K562 (cell line): ENCODE results near the gene TAF1D. TPM values are rescaled to one million over a fixed set of nuclear protein-coding genes. Genes with fewer than 3 reads are reported as not detected.
A peak's percentile ranks its signal among the peaks of the same experiment; 100 is the strongest.

Experiments used
- CBFA2T3 ChIP-seq: fragments of 450-650 bp; IDR thresholded peaks from 2 replicates; pipeline ENCODE4 v1.6.1; 2017
- CREM ChIP-seq: IDR thresholded peaks from 2 replicates; pipeline ENCODE4 v1.6.1; 2014; ENCODE audit warnings: antibody characterized with exemption, low read depth
- ESRRA ChIP-seq: fragments of 450-650 bp; IDR thresholded peaks from 2 replicates; pipeline ENCODE4 v1.6.1; 2014; ENCODE audit warnings: low read depth, mild to moderate bottlenecking, moderate library complexity, borderline replicate concordance
- ESRRB ChIP-seq: fragments of 250-450 bp; sonication (Bioruptor Pico); IDR thresholded peaks from 2 replicates; pipeline ENCODE4 v1.5.0; 2020; ENCODE audit warnings: mild to moderate bottlenecking, moderate library complexity, borderline replicate concordance
- FOXJ2 ChIP-seq: fragments of 200-800 bp; sonication (Bioruptor generic); IDR thresholded peaks from 2 replicates; pipeline ENCODE4 v1.6.1; 2016; ENCODE audit warnings: missing genetic modification characterization, missing compliant biosample characterization
- GATAD2B ChIP-seq: fragments of 450-650 bp; IDR thresholded peaks from 2 replicates; pipeline ENCODE4 v1.6.1; 2017; ENCODE audit warnings: mild to moderate bottlenecking, borderline replicate concordance
- HMG20A ChIP-seq: fragments of 450-650 bp; formaldehyde crosslinking; conservative IDR thresholded peaks from 2 replicates; pipeline ENCODE4 v1.4.0; 2020; ENCODE audit warnings: mild to moderate bottlenecking, mixed read lengths
- MAFK ChIP-seq: IDR thresholded peaks from 2 replicates; pipeline ENCODE4 v1.6.1; 2011; ENCODE audit warnings: low read length, improper control_type of control experiment
- MXD1 ChIP-seq: fragments of 250-450 bp; sonication (Bioruptor Pico); IDR thresholded peaks from 2 replicates; pipeline ENCODE4 v1.8.0; 2021; ENCODE audit warnings: borderline replicate concordance, mild to moderate bottlenecking, moderate library complexity; ENCODE audit not compliant: poor library complexity, severe bottlenecking
- MYC ChIP-seq, 2 experiments: fragments of 250-450 bp in 1 of 2; sonication (Bioruptor Pico) in 1 of 2; IDR thresholded peaks; 2 replicates each; pipeline versions ENCODE4 v1.5.1 to v1.6.1; 2012 to 2021; ENCODE audit warnings: low read depth in 2 of 2, borderline replicate concordance in 1 of 2, improper control_type of control experiment in 1 of 2, low read length in 1 of 2, mild to moderate bottlenecking in 1 of 2, moderate library complexity in 1 of 2
- NCOA1 ChIP-seq: fragments of 450-650 bp; IDR thresholded peaks from 2 replicates; pipeline ENCODE4 v1.6.1; 2016; ENCODE audit warnings: low read depth
- NCOR1 ChIP-seq: fragments of 450-650 bp; IDR thresholded peaks from 2 replicates; pipeline ENCODE4 v1.6.1; 2016; ENCODE audit warnings: mild to moderate bottlenecking, moderate library complexity
- POLR2B ChIP-seq: fragments of 450-650 bp; IDR thresholded peaks from 2 replicates; pipeline ENCODE4 v1.6.1; 2018; ENCODE audit warnings: low read depth; ENCODE audit not compliant: partially characterized antibody
- PYGO2 ChIP-seq: fragments of 450-650 bp; IDR thresholded peaks from 2 replicates; pipeline ENCODE4 v1.6.1; 2016; ENCODE audit warnings: mild to moderate bottlenecking, missing genetic modification characterization, moderate library complexity, missing compliant biosample characterization
- SFPQ ChIP-seq: fragments of 200-400 bp; formaldehyde crosslinking; IDR thresholded peaks from 2 replicates; pipeline ENCODE4 v1.6.1; 2017; ENCODE audit warnings: mild to moderate bottlenecking, low read depth, low read length, moderate library complexity
- SMAD3 ChIP-seq: fragments of 450-650 bp; formaldehyde crosslinking; conservative IDR thresholded peaks from 2 replicates; pipeline ENCODE4 v1.4.0; 2020; ENCODE audit warnings: mild to moderate bottlenecking
- SMAD4 ChIP-seq: fragments of 250-450 bp; sonication (Bioruptor Pico); conservative IDR thresholded peaks from 2 replicates; pipeline ENCODE4 v1.8.0; 2021; ENCODE audit warnings: inconsistent platforms, mild to moderate bottlenecking, moderate library complexity
- SRF ChIP-seq, 2 experiments: fragments of 250-450, 450-650 bp in 1 of 2; sonication (Bioruptor Pico) in 1 of 2; sonication (generic) in 1 of 2; formaldehyde crosslinking; IDR thresholded peaks; 2 replicates each; pipeline versions ENCODE4 v1.5.0 to v1.5.1; 2020 to 2022; ENCODE audit warnings: mild to moderate bottlenecking in 1 of 2, missing genetic modification reagents in 1 of 2
- SRSF3 ChIP-seq: fragments of 200-400 bp; formaldehyde crosslinking; IDR thresholded peaks from 2 replicates; pipeline ENCODE4 v1.6.1; 2016; ENCODE audit warnings: mild to moderate bottlenecking, low read length, moderate library complexity; ENCODE audit not compliant: insufficient read depth
- TFAM ChIP-seq: fragments of 250-450 bp; sonication (Bioruptor Pico); conservative IDR thresholded peaks from 2 replicates; pipeline ENCODE4 v1.5.0; 2021; ENCODE audit warnings: mild to moderate bottlenecking, moderate library complexity
- ZNF197 ChIP-seq: fragments of 200-800 bp; sonication (Bioruptor generic); IDR thresholded peaks from 2 replicates; pipeline ENCODE4 v1.6.1; 2016; ENCODE audit warnings: low read depth, missing genetic modification characterization, missing compliant biosample characterization
- ZNF589 ChIP-seq: fragments of 200-800 bp; sonication (Bioruptor generic); IDR thresholded peaks from 2 replicates; pipeline ENCODE4 v1.6.1; 2016; ENCODE audit warnings: low read depth, missing genetic modification characterization, missing compliant biosample characterization
- ZNF79 ChIP-seq: fragments of 250-450 bp; sonication (Bioruptor Pico); IDR thresholded peaks from 2 replicates; pipeline ENCODE4 v1.4.0; 2020; ENCODE audit warnings: low read depth, mild to moderate bottlenecking, moderate library complexity
- polyA plus RNA-seq, 8 experiments: library from polyadenylated mRNA; depleted of rRNA in 4 of 8; stranded (reverse) in 5 of 8; unstranded in 3 of 8; fragments of >200 nt; fragmentation: Nextera tagmentation in 2 of 8; fragmentation: Illumina TruSeq in 1 of 8; extraction: Ambion mirVana in 2 of 8; extraction: Trizol in 1 of 8; gene quantifications; 2 replicates each; pipeline versions ENCODE4 v1.2.1 to v1.2.3, GENCODE V29; 2011 to 2014; ENCODE audit warnings: inconsistent platforms in 1 of 8, missing spikeins in 1 of 8
- total RNA-seq, 7 experiments: library from RNA; depleted of rRNA in 6 of 7; stranded (reverse); fragments of >200 nt in 6 of 7; fragmentation: Illumina TruSeq in 2 of 7; extraction: Trizol in 2 of 7; gene quantifications; 2 replicates each; pipeline versions ENCODE4 v1.2.1 to v1.2.3, GENCODE V29; 2011 to 2021; ENCODE audit warnings: low replicate concordance in 1 of 7
- TF ChIP-seq, protein P1 (sequence below): fragments of 200-800 bp; sonication (Bioruptor generic); IDR thresholded peaks from 2 replicates; pipeline ENCODE4 v1.6.1; 2017; ENCODE audit warnings: missing genetic modification characterization, missing compliant biosample characterization

The TAF1D gene
- total and polyA plus RNA-seq, 9 of the 15 experiments (the other 6 are each of a cell fraction or from before 2014, with no cell fraction given) = 122 to 347 (median 250) TPM

- TF ChIP-seq CREM (peak; percentile 96), ESRRA (peak; percentile 90), PYGO2 (tag) (peak; percentile 82), ESRRB (CRISPR knock-in tag) (no peak), GATAD2B (peak; percentile 55; the same call in 1 of the 2 replicates), MYC (IDR thresholded peaks at IDR 0.05; ENCODE audit: low read depth, low read length) (peak; percentile 61), MYC (CRISPR knock-in tag; IDR thresholded peaks at IDR 0.05; ENCODE audit: borderline replicate concordance, low read depth) (no peak), SFPQ (no peak), SRSF3 (no peak), TFAM (no peak), HMG20A (no peak), CBFA2T3 (peak; percentile 94), NCOA1 (peak; percentile 86), FOXJ2 (tag) (no peak; the same call in 1 of the 2 replicates), ZNF197 (peak; percentile 93), POLR2B (no peak), MAFK (peak; percentile 22; the same call in 1 of the 2 replicates), SMAD3 (CRISPR knock-in tag) (peak; percentile 81), ZNF589 (CRISPR knock-in tag) (peak; percentile 97), NCOR1 (peak; percentile 92), ZNF79 (CRISPR knock-in tag) (no peak), SMAD4 (CRISPR knock-in tag) (peak; percentile 96), MXD1 (CRISPR knock-in tag) (no peak), SRF (CRISPR knock-in tag; IDR thresholded peaks at IDR 0.05) (peak in 1 of 2 experiments; percentile 83; a peak in 1 of 4 replicates)
- TF ChIP-seq, protein P1, sequence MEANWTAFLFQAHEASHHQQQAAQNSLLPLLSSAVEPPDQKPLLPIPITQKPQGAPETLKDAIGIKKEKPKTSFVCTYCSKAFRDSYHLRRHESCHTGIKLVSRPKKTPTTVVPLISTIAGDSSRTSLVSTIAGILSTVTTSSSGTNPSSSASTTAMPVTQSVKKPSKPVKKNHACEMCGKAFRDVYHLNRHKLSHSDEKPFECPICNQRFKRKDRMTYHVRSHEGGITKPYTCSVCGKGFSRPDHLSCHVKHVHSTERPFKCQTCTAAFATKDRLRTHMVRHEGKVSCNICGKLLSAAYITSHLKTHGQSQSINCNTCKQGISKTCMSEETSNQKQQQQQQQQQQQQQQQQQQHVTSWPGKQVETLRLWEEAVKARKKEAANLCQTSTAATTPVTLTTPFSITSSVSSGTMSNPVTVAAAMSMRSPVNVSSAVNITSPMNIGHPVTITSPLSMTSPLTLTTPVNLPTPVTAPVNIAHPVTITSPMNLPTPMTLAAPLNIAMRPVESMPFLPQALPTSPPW (CRISPR knock-in tag) = peak; percentile 51
Measured at GRCh38 chr11:93718057-93718563, 23.2 kb downstream of the TAF1D start (continued).
